Daoy (cell line): ENCODE data around the gene SLC35B3. TPM values are rescaled to one million over a fixed set of nuclear protein-coding genes. Genes with fewer than 3 reads are reported as not detected.
A peak's percentile ranks its signal among the peaks of the same experiment; 100 is the strongest.
"Not testable (repeated sequence)": the region's sequence is repeated elsewhere in the genome, so short reads cannot be mapped to it uniquely, and the experiment has no call there.

ENCODE experiments used
- DNase-seq: peaks from one replicate; pipeline ENCODE4 v3.0.0-alpha.2; 2015; ENCODE audit warnings: low read depth
- total RNA-seq: library from RNA; depleted of rRNA; stranded (reverse); fragments of >200 nt; shearing (Covaris generic); gene quantifications from 2 replicates; pipeline ENCODE4 v1.2.3, GENCODE V29; 2014

SLC35B3 gene
- total RNA-seq, 1 experiment from 2014 or later: 10.2 TPM

GRCh38 chr6:8414844-8415243, 20.5 kb downstream of the SLC35B3 start:
- no peak for DNase-seq

GRCh38 chr6:8405946-8406345, 29.4 kb downstream of the SLC35B3 start:
- DNase-seq: not testable (repeated sequence)

GRCh38 chr6:8402546-8402945, 32.8 kb downstream of the SLC35B3 start:
- DNase-seq: no peak

- no peak for DNase-seq
Measured at GRCh38 chr6:8400663-8401062, 34.7 kb downstream of the SLC35B3 start.

- no peak for DNase-seq
Measured at GRCh38 chr6:8392569-8392968, 42.8 kb downstream of the SLC35B3 start.

GRCh38 chr6:8391934-8392333, 43.4 kb downstream of the SLC35B3 start:
- no peak for DNase-seq

- DNase-seq: no peak
Measured at GRCh38 chr6:8389036-8389818, 46.1 kb downstream of the SLC35B3 start.

GRCh38 chr6:8387942-8388437, 47.4 kb downstream of the SLC35B3 start:
- peak; percentile 10 for DNase-seq

- DNase-seq: no peak
Measured at GRCh38 chr6:8383584-8383983, 51.8 kb downstream of the SLC35B3 start.

- DNase-seq: no peak
Measured at GRCh38 chr6:8382434-8382833, 52.9 kb downstream of the SLC35B3 start.

- peak; percentile 21 for DNase-seq
Measured at GRCh38 chr6:8375916-8376315, 59.4 kb downstream of the SLC35B3 start.
